Endothelial cell of umbilical vein (primary cell): ENCODE measurements around the gene DCPS. TPM values are rescaled to one million over a fixed set of nuclear protein-coding genes. Genes with fewer than 3 reads are reported as not detected.
"Not testable (repeated sequence)": the region's sequence is repeated elsewhere in the genome, so short reads cannot be mapped to it uniquely, and the experiment has no call there.

ENCODE experiments used
- BruUV-seq: library from RNA; stranded (reverse); fragments of 400-500 nt; replicated peaks from 2 replicates; lab custom pipeline; 2021; lab: Mats Ljungman, UMichigan
- CTCF ChIA-PET: fragments of 300-600, 350-600 bp; sonication (Branson Sonifier 250); formaldehyde crosslinking; loops from one replicate; lab custom pipeline; 2021; ENCODE audit warnings: antibody characterized with exemption, inconsistent platforms; lab: Charles Lee
- POLR2A ChIA-PET: fragments of 300-600, 350-600 bp; sonication (Branson Sonifier 250); formaldehyde crosslinking; loops from one replicate; lab custom pipeline; 2021; ENCODE audit warnings: antibody characterized with exemption, inconsistent platforms; lab: Charles Lee
- DNase-seq: peaks from one replicate; pipeline ENCODE4 v3.0.0-alpha.2; 2011; ENCODE audit warnings: low read depth, low spot score
- FAIRE-seq: peaks from 2 replicates; lab custom pipeline; 2011; peaks lifted over from hg19 to GRCh38; lab: Jason Lieb, UNC
- H2AFZ ChIP-seq: 2 replicates; pipeline ENCODE4 v1.6.0; 2012; ENCODE audit warnings: low read depth, low read length, control low read depth, inconsistent platforms
- H3K27ac ChIP-seq: 2 replicates; pipeline ENCODE4 v1.5.1; 2011; ENCODE audit warnings: low read depth, mild to moderate bottlenecking, control low read depth, low read length, moderate library complexity; ENCODE audit not compliant: insufficient read depth
- H3K27me3 ChIP-seq, 2 experiments: 2 replicates each; pipeline versions ENCODE4 v1.6.0 to v1.6.1; 2011; ENCODE audit warnings: low read length in 2 of 2, mixed read lengths in 1 of 2; ENCODE audit not compliant: control insufficient read depth in 2 of 2, insufficient read depth in 2 of 2
- H3K36me3 ChIP-seq, 2 experiments: 2 replicates in 1 of 2; 3 replicates in 1 of 2; pipeline ENCODE4 v1.5.1; 2011; ENCODE audit warnings: low read length in 2 of 2, mild to moderate bottlenecking in 1 of 2, moderate library complexity in 1 of 2; ENCODE audit not compliant: control insufficient read depth in 2 of 2, insufficient read depth in 2 of 2; ENCODE audit errors: extremely low read depth in 1 of 2
- H3K4me1 ChIP-seq: 3 replicates; pipeline ENCODE4 v1.5.1; 2011; ENCODE audit warnings: mild to moderate bottlenecking, low read length; ENCODE audit not compliant: control insufficient read depth, insufficient read depth; ENCODE audit errors: extremely low read depth
- H3K4me2 ChIP-seq: 2 replicates; pipeline ENCODE4 v1.6.1; 2011; ENCODE audit warnings: low read length, control low read depth, mixed read lengths; ENCODE audit not compliant: insufficient read depth
- H3K4me3 ChIP-seq, 3 experiments: fragments of 200-600 bp in 1 of 3; sonication (generic), shearing (Covaris generic) in 1 of 3; replicated peaks in 1 of 3; 2 replicates each; pipeline ENCODE4 v1.5.1; 2011 to 2016; ENCODE audit warnings: control low read depth in 3 of 3, low read length in 3 of 3, mild to moderate bottlenecking in 2 of 3, inconsistent platforms in 1 of 3, low read depth in 1 of 3, moderate library complexity in 1 of 3; ENCODE audit not compliant: insufficient read depth in 1 of 3
- H3K79me2 ChIP-seq: 2 replicates; pipeline ENCODE4 v1.6.0; 2012; ENCODE audit warnings: low read length, inconsistent platforms; ENCODE audit not compliant: control insufficient read depth, insufficient read depth
- H3K9ac ChIP-seq: replicated peaks from 2 replicates; pipeline ENCODE3; 2011; ENCODE audit warnings: low read length, control low read depth; ENCODE audit not compliant: insufficient read depth; ENCODE audit errors: extremely low read depth
- H3K9me1 ChIP-seq: replicated peaks from 3 replicates; pipeline ENCODE4 v1.6.0; 2011; ENCODE audit warnings: mild to moderate bottlenecking, low read length; ENCODE audit not compliant: control insufficient read depth, insufficient read depth; ENCODE audit errors: extremely low read depth
- H3K9me3 ChIP-seq: replicated peaks from 2 replicates; pipeline ENCODE4 v1.5.1; 2012; ENCODE audit warnings: low read length, inconsistent platforms; ENCODE audit not compliant: control insufficient read depth, insufficient read depth
- H4K20me1 ChIP-seq: replicated peaks from 2 replicates; pipeline ENCODE3; 2011; ENCODE audit warnings: mild to moderate bottlenecking, low read length; ENCODE audit not compliant: control insufficient read depth, insufficient read depth; ENCODE audit errors: extremely low read depth
- CTCF ChIP-seq, 2 donors: IDR thresholded peaks; 1 replicate in 1 of 2; 2 replicates in 1 of 2; pipeline ENCODE4 v1.5.1; 2011; ENCODE audit warnings: low read length in 2 of 2, mild to moderate bottlenecking in 2 of 2, moderate library complexity in 2 of 2, control low read depth in 1 of 2, inconsistent platforms in 1 of 2, low read depth in 1 of 2; ENCODE audit not compliant: insufficient read depth in 1 of 2; ENCODE audit errors: extremely low read depth in 1 of 2
- EZH2 ChIP-seq: IDR thresholded peaks from 2 replicates; pipeline ENCODE4 v1.6.1; 2012; ENCODE audit warnings: borderline replicate concordance, low read depth, mild to moderate bottlenecking, moderate library complexity, low read length, inconsistent platforms; ENCODE audit not compliant: severe bottlenecking
- FOS ChIP-seq: IDR thresholded peaks from 2 replicates; pipeline ENCODE4 v1.6.1; 2011; ENCODE audit warnings: mild to moderate bottlenecking, low read length, moderate library complexity, borderline replicate concordance; ENCODE audit not compliant: insufficient read depth
- GATA2 ChIP-seq: IDR thresholded peaks from 2 replicates; pipeline ENCODE4 v1.7.0; 2011; ENCODE audit warnings: low read depth, mild to moderate bottlenecking, moderate library complexity, mixed read lengths, low read length; ENCODE audit not compliant: insufficient read length, insufficient read depth
- JUN ChIP-seq: IDR thresholded peaks from 2 replicates; pipeline ENCODE4 v1.6.1; 2011; ENCODE audit warnings: borderline replicate concordance, low read depth; ENCODE audit not compliant: insufficient read length, insufficient read depth
- MAX ChIP-seq: IDR thresholded peaks from 2 replicates; pipeline ENCODE4 v1.6.1; 2011; ENCODE audit not compliant: insufficient read depth, insufficient read length
- MYC ChIP-seq: IDR thresholded peaks from one replicate; pipeline ENCODE4 v1.6.1; 2011; ENCODE audit warnings: mild to moderate bottlenecking, low read depth, low read length
- POLR2A ChIP-seq: IDR thresholded peaks from 2 replicates; pipeline ENCODE4 v1.6.1; 2012; ENCODE audit warnings: low read depth, mild to moderate bottlenecking, control low read depth, low read length
- POLR2AphosphoS5 ChIP-seq: IDR thresholded peaks from 2 replicates; pipeline ENCODE4 v1.6.1; 2012; ENCODE audit warnings: low read depth, mild to moderate bottlenecking, control low read depth, low read length, moderate library complexity; ENCODE audit not compliant: insufficient read depth
- dilution Hi-C: fragments of 300-500 bp; cut with MboI; formaldehyde crosslinking; loops from one replicate; pipeline ENCODE4 v1.15.0; 2019; ENCODE audit warnings: low sequenced_read_pairs; ENCODE audit not compliant: extremely low pct_ligation_motif_present
- intact Hi-C: fragments of 100-400 bp; cut with micrococcal nuclease; formaldehyde crosslinking; loops from one replicate; pipeline ENCODE4 v1.10.0; 2022
- polyA plus RNA-seq, 4 experiments: library from polyadenylated mRNA; depleted of rRNA in 3 of 4; stranded (reverse) in 3 of 4; unstranded in 1 of 4; fragments of >200 nt; gene quantifications; 2 replicates each; pipeline versions ENCODE4 v1.2.1 to v1.2.3, GENCODE V29; 2011 to 2012; ENCODE audit warnings: missing spikeins in 1 of 4
- total RNA-seq: library from RNA; stranded (reverse); gene quantifications from 2 replicates; pipeline ENCODE4 v1.2.3, GENCODE V29; 2021

The DCPS gene
- total and polyA plus RNA-seq, 2 donors (not counting 3 experiments of a cell fraction or from before 2014, with no cell fraction given), result 19.6 to 36.0 TPM

- CTCF ChIA-PET, result interaction anchor here (0.8 to 1.5 kb wide), 5 partner anchors 10 to 122 kb away, joined by 3 to 9 read pairs (median 3); no protein-coding TSS in a partner anchor
- Histone ChIP-seq H3K27ac (no peak overlapping the region), H4K20me1 (no peaks in the 10 kb centered on the region), H3K9me1 (no peaks in the 10 kb centered on the region), H3K27me3 (no peaks in the 10 kb centered on the region), H3K79me2 (no peaks in the 10 kb centered on the region), H3K9me3 (no peaks in the 10 kb centered on the region), H3K4me3 (no peak overlapping the region), H3K36me3 (no peaks in the 10 kb centered on the region), H3K9ac (no peak overlapping the region), H2AFZ (no peak overlapping the region), H3K4me2 (no peak overlapping the region), H3K4me1 (no peaks in the 10 kb centered on the region)
- DNase-seq (no peak), FAIRE-seq (no peak)
- BruUV-seq, result no TSS peak
- POLR2A ChIA-PET, result no interaction called here
- no peak for TF ChIP-seq GATA2
- no peak for TF ChIP-seq FOS
- no peak for TF ChIP-seq JUN
- no peak for TF ChIP-seq POLR2AphosphoS5
- TF ChIP-seq POLR2A, result no peak
- TF ChIP-seq EZH2, result no peak
- no peak for TF ChIP-seq MAX
- TF ChIP-seq MYC, result no peak
- TF ChIP-seq CTCF (IDR thresholded peaks at IDR 0.05; ENCODE audit: extremely low read depth in 1 of 2, insufficient read depth in 1 of 2, low read depth in 1 of 2, low read length in 2 of 2), result no peak
- intact Hi-C loops (no loop called here), dilution Hi-C loops (no loop called here)
Observed at GRCh38 chr11:126363706-126364248, 59.9 kb downstream of the DCPS start.

GRCh38 chr11:126364735-126365134 lies 60.9 kb downstream of the DCPS start:
- POLR2A ChIA-PET, H3K27ac ChIP-seq, BruUV-seq, H3K9me3 ChIP-seq, H3K4me2 ChIP-seq, dilution Hi-C loops, CTCF ChIA-PET, H3K4me3 ChIP-seq, FAIRE-seq, H4K20me1 ChIP-seq, H3K36me3 ChIP-seq, H3K9ac ChIP-seq, H3K9me1 ChIP-seq, H2AFZ ChIP-seq, H3K79me2 ChIP-seq, DNase-seq, H3K27me3 ChIP-seq, intact Hi-C loops, H3K4me1 ChIP-seq: not testable (repeated sequence)

- H3K4me2 ChIP-seq, POLR2A ChIA-PET, H3K4me3 ChIP-seq, FAIRE-seq, H4K20me1 ChIP-seq, H2AFZ ChIP-seq, H3K9me1 ChIP-seq, H3K79me2 ChIP-seq, H3K27me3 ChIP-seq, BruUV-seq, H3K27ac ChIP-seq, H3K4me1 ChIP-seq, dilution Hi-C loops, H3K36me3 ChIP-seq, CTCF ChIA-PET, DNase-seq, intact Hi-C loops, H3K9me3 ChIP-seq, H3K9ac ChIP-seq: not testable (repeated sequence)
Observed at GRCh38 chr11:126365508-126365907, 61.6 kb downstream of the DCPS start.
